22Rv1 (cell line): ENCODE measurements around the gene ZNF341.

ENCODE experiments used
- CTCF ChIP-seq: fragments of 450-650 bp; IDR thresholded peaks from 2 replicates; pipeline ENCODE4 v1.5.1; 2017; ENCODE audit warnings: mild to moderate bottlenecking
- ZFX ChIP-seq: fragments of 450-650 bp; IDR thresholded peaks from 2 replicates; pipeline ENCODE4 v1.6.1; 2017; ENCODE audit warnings: antibody characterized with exemption, borderline replicate concordance

- no peak for TF ChIP-seq CTCF
- no peak for TF ChIP-seq ZFX
Measured at GRCh38 chr20:33697129-33697528, 34.7 kb upstream of the ZNF341 start.
